ENCODE measurements around the gene ARRB1. TPM values are rescaled to one million over a fixed set of nuclear protein-coding genes. Genes with fewer than 3 reads are reported as not detected.
A peak's percentile ranks its signal among the peaks of the same experiment; 100 is the strongest.

ARRB1 gene
- total RNA-seq, 2 experiments from 2014 or later = 61.8 to 64.8 TPM

GRCh38 chr11:75286826-75287465, 64.5 kb downstream of the ARRB1 start:
- H3K27ac Mint-ChIP-seq = no peak overlapping the region
- no peak overlapping the region for H3K4me3 Mint-ChIP-seq
- POLR2A ChIA-PET = no interaction called here
- H3K36me3 Mint-ChIP-seq = peaks cover 5% of the 10 kb centered on the region
- H3K27me3 Mint-ChIP-seq = no peaks in the 10 kb centered on the region
- ATAC-seq (ENCODE audit: low read depth) = no peak
- H3K9me3 Mint-ChIP-seq = no peaks in the 10 kb centered on the region
- no peak for DNase-seq
- H3K4me1 Mint-ChIP-seq = peaks cover 2% of the 10 kb centered on the region

GRCh38 chr11:75285776-75286360, 65.6 kb downstream of the ARRB1 start:
- ATAC-seq (ENCODE audit: low read depth) (no peak), DNase-seq (no peak)
- Mint-ChIP-seq H3K27me3 (no peaks in the 10 kb centered on the region), H3K4me3 (no peak overlapping the region), H3K4me1 (peaks cover 3% of the 10 kb centered on the region), H3K36me3 (peaks cover 5% of the 10 kb centered on the region), H3K9me3 (no peaks in the 10 kb centered on the region), H3K27ac (no peak overlapping the region)
- POLR2A ChIA-PET = interaction anchor here (1.2 kb wide), 1 partner anchor 10 kb away, joined by 3 read pairs; no protein-coding TSS in a partner anchor

GRCh38 chr11:75283391-75283931, 68.0 kb downstream of the ARRB1 start:
- DNase-seq (no peak), ATAC-seq (ENCODE audit: low read depth) (no peak)
- H3K4me3 Mint-ChIP-seq = no peak overlapping the region
- no peak overlapping the region for H3K27ac Mint-ChIP-seq
- POLR2A ChIA-PET = interaction anchor here (1.0 kb wide), 1 partner anchor 100 kb away, joined by 3 read pairs; no protein-coding TSS in a partner anchor
- H3K36me3 Mint-ChIP-seq = peaks cover 8% of the 10 kb centered on the region
- H3K4me1 Mint-ChIP-seq = peaks cover 11% of the 10 kb centered on the region
- no peaks in the 10 kb centered on the region for H3K27me3 Mint-ChIP-seq
- no peaks in the 10 kb centered on the region for H3K9me3 Mint-ChIP-seq

GRCh38 chr11:75281469-75282095, 69.9 kb downstream of the ARRB1 start:
- Mint-ChIP-seq H3K27ac (no peak overlapping the region), H3K36me3 (peaks cover 16% of the 10 kb centered on the region), H3K4me3 (no peak overlapping the region), H3K4me1 (peaks cover 21% of the 10 kb centered on the region), H3K27me3 (no peaks in the 10 kb centered on the region), H3K9me3 (no peaks in the 10 kb centered on the region)
- ATAC-seq (ENCODE audit: low read depth) (no peak), DNase-seq (no peak)
- POLR2A ChIA-PET = no interaction called here

GRCh38 chr11:75280770-75281468, 70.5 kb downstream of the ARRB1 start:
- Mint-ChIP-seq H3K9me3 (no peaks in the 10 kb centered on the region), H3K27ac (peak overlapping the region; percentile 74), H3K4me3 (no peak overlapping the region), H3K36me3 (peaks cover 18% of the 10 kb centered on the region), H3K4me1 (peaks cover 27% of the 10 kb centered on the region), H3K27me3 (no peaks in the 10 kb centered on the region)
- no peak for DNase-seq
- no peak for ATAC-seq (ENCODE audit: low read depth)
- POLR2A ChIA-PET = interaction anchor here (1.2 to 1.4 kb wide), 2 partner anchors 71 to 103 kb away, joined by 7 to 8 read pairs; no protein-coding TSS in a partner anchor

GRCh38 chr11:75280227-75280701, 71.2 kb downstream of the ARRB1 start:
- POLR2A ChIA-PET = interaction anchor here (1.2 to 1.4 kb wide), 2 partner anchors 72 to 103 kb away, joined by 7 to 8 read pairs; no protein-coding TSS in a partner anchor
- no peaks in the 10 kb centered on the region for H3K9me3 Mint-ChIP-seq
- H3K4me3 Mint-ChIP-seq = no peak overlapping the region
- H3K4me1 Mint-ChIP-seq = peaks cover 33% of the 10 kb centered on the region
- H3K27ac Mint-ChIP-seq = peak overlapping the region; percentile 72
- peaks cover 21% of the 10 kb centered on the region for H3K36me3 Mint-ChIP-seq
- DNase-seq = peak; percentile 75
- ATAC-seq (ENCODE audit: low read depth) = peak; percentile 43
- H3K27me3 Mint-ChIP-seq = no peaks in the 10 kb centered on the region

GRCh38 chr11:75279273-75279672, 72.2 kb downstream of the ARRB1 start:
- DNase-seq (peak; percentile 25), ATAC-seq (ENCODE audit: low read depth) (no peak)
- H3K4me3 Mint-ChIP-seq = no peak overlapping the region
- peak overlapping the region; percentile 68 for H3K27ac Mint-ChIP-seq
- peaks cover 22% of the 10 kb centered on the region for H3K36me3 Mint-ChIP-seq
- H3K27me3 Mint-ChIP-seq = no peaks in the 10 kb centered on the region
- POLR2A ChIA-PET = interaction anchor here (1.4 kb wide), 1 partner anchor 73 kb away, joined by 7 read pairs; no protein-coding TSS in a partner anchor
- no peaks in the 10 kb centered on the region for H3K9me3 Mint-ChIP-seq
- H3K4me1 Mint-ChIP-seq = peaks cover 34% of the 10 kb centered on the region

- DNase-seq (peak; percentile 26), ATAC-seq (ENCODE audit: low read depth) (no peak)
- Mint-ChIP-seq H3K36me3 (peaks cover 26% of the 10 kb centered on the region), H3K27ac (peak overlapping the region; percentile 99), H3K27me3 (no peaks in the 10 kb centered on the region), H3K9me3 (no peaks in the 10 kb centered on the region), H3K4me1 (peaks cover 36% of the 10 kb centered on the region), H3K4me3 (no peak overlapping the region)
- POLR2A ChIA-PET = interaction anchor here (0.6 kb wide), 1 partner anchor 74 kb away, joined by 3 read pairs; no protein-coding TSS in a partner anchor
Measured at GRCh38 chr11:75277991-75278790, 73.3 kb downstream of the ARRB1 start.

- H3K27me3 Mint-ChIP-seq = no peaks in the 10 kb centered on the region
- no peaks in the 10 kb centered on the region for H3K9me3 Mint-ChIP-seq
- H3K4me3 Mint-ChIP-seq = no peak overlapping the region
- H3K36me3 Mint-ChIP-seq = peaks cover 28% of the 10 kb centered on the region
- POLR2A ChIA-PET = interaction anchor here (0.7 to 3.0 kb wide), 4 partner anchors 8 to 122 kb away, joined by 3 to 9 read pairs (median 4); partner anchors contain the start of gene RPS3
- H3K4me1 Mint-ChIP-seq = peaks cover 39% of the 10 kb centered on the region
- peak overlapping the region; percentile 99 for H3K27ac Mint-ChIP-seq
- DNase-seq (peak; percentile 21), ATAC-seq (ENCODE audit: low read depth) (no peak)
Measured at GRCh38 chr11:75277211-75277805, 74.2 kb downstream of the ARRB1 start.

GRCh38 chr11:75276686-75277085, 74.8 kb downstream of the ARRB1 start:
- DNase-seq (peak; percentile 28), ATAC-seq (ENCODE audit: low read depth) (no peak)
- no peaks in the 10 kb centered on the region for H3K27me3 Mint-ChIP-seq
- H3K9me3 Mint-ChIP-seq = no peaks in the 10 kb centered on the region
- peaks cover 39% of the 10 kb centered on the region for H3K4me1 Mint-ChIP-seq
- peaks cover 28% of the 10 kb centered on the region for H3K36me3 Mint-ChIP-seq
- peak overlapping the region; percentile 55 for H3K4me3 Mint-ChIP-seq
- POLR2A ChIA-PET = interaction anchor here (0.7 to 3.0 kb wide), 7 partner anchors 8 to 123 kb away, joined by 3 to 9 read pairs (median 5); partner anchors contain the start of gene RPS3
- peak overlapping the region; percentile 99 for H3K27ac Mint-ChIP-seq

GRCh38 chr11:75276186-75276585, 75.3 kb downstream of the ARRB1 start:
- peaks cover 41% of the 10 kb centered on the region for H3K4me1 Mint-ChIP-seq
- H3K36me3 Mint-ChIP-seq = peaks cover 30% of the 10 kb centered on the region
- H3K9me3 Mint-ChIP-seq = no peaks in the 10 kb centered on the region
- no peaks in the 10 kb centered on the region for H3K27me3 Mint-ChIP-seq
- peak overlapping the region; percentile 99 for H3K27ac Mint-ChIP-seq
- no peak for ATAC-seq (ENCODE audit: low read depth)
- POLR2A ChIA-PET = interaction anchor here (0.7 to 3.0 kb wide), 11 partner anchors 9 to 161 kb away, joined by 3 to 11 read pairs (median 5); partner anchors contain the start of gene RPS3
- peak; percentile 5 for DNase-seq
- peak overlapping the region; percentile 55 for H3K4me3 Mint-ChIP-seq
